Activated CD8-positive, alpha-beta memory T cell treated with anti-CD3 and anti-CD28 coated beads for 1 hour (primary cell): ENCODE measurements around the gene PTF1A.

Experiments
- DNase-seq, 2 donors: peaks; one replicate each; pipeline ENCODE4 v3.0.0-alpha.2; 2020; ENCODE audit warnings: low read depth in 1 of 2; ENCODE audit errors: extremely low read depth in 1 of 2

The PTF1A gene

GRCh38 chr10:23191764-23192711 lies at the start of gene PTF1A:
TSS of gene PTF1A (plus strand) at chr10:23192312. CDS start at chr10:23192531, 219 bp downstream.
- DNase-seq = no peak

GRCh38 chr10:23146258-23146657 lies 45.9 kb upstream of the PTF1A start:
- DNase-seq = no peak

GRCh38 chr10:23147035-23147434 lies 45.1 kb upstream of the PTF1A start:
- DNase-seq = no peak

- no peak for DNase-seq
Observed at GRCh38 chr10:23148214-23148613, 43.9 kb upstream of the PTF1A start.

GRCh38 chr10:23150091-23150490 lies 42.0 kb upstream of the PTF1A start:
- DNase-seq = no peak

GRCh38 chr10:23150610-23151009 lies 41.5 kb upstream of the PTF1A start:
- DNase-seq = no peak

GRCh38 chr10:23151071-23151470 lies 41.0 kb upstream of the PTF1A start:
- DNase-seq = no peak

- no peak for DNase-seq
Observed at GRCh38 chr10:23155169-23155568, 36.9 kb upstream of the PTF1A start.

- no peak for DNase-seq
Observed at GRCh38 chr10:23156447-23157150, 35.5 kb upstream of the PTF1A start.

GRCh38 chr10:23157239-23157681 lies 34.9 kb upstream of the PTF1A start:
- no peak for DNase-seq

- DNase-seq = no peak
Observed at GRCh38 chr10:23157691-23158369, 34.3 kb upstream of the PTF1A start.

GRCh38 chr10:23158370-23158769 lies 33.7 kb upstream of the PTF1A start:
- DNase-seq = no peak

- no peak for DNase-seq
Observed at GRCh38 chr10:23171232-23171876, 20.8 kb upstream of the PTF1A start.

GRCh38 chr10:23172429-23173213 lies 19.5 kb upstream of the PTF1A start:
- DNase-seq = no peak

- no peak for DNase-seq
Observed at GRCh38 chr10:23173214-23174073, 18.7 kb upstream of the PTF1A start.

GRCh38 chr10:23174074-23174976 lies 17.8 kb upstream of the PTF1A start:
- no peak for DNase-seq

- DNase-seq = no peak
Observed at GRCh38 chr10:23174977-23175512, 17.1 kb upstream of the PTF1A start.

- no peak for DNase-seq
Observed at GRCh38 chr10:23186178-23186577, 5.9 kb upstream of the PTF1A start.
